SW 1271 (cell line): ENCODE measurements around the gene ANO7.
"Not testable (repeated sequence)": the region's sequence is repeated elsewhere in the genome, so short reads cannot be mapped to it uniquely, and the experiment has no call there.

Experiments
- DNase-seq, 2 experiments: peaks; one replicate each; lab custom pipeline; 2025; lab: John Stamatoyannopoulos, UW

The ANO7 gene

GRCh38 chr2:241190291-241190981, 2.0 kb downstream of the ANO7 start:
- no peak for DNase-seq

- no peak for DNase-seq
Observed at GRCh38 chr2:241191081-241191480, 2.6 kb downstream of the ANO7 start.

GRCh38 chr2:241193271-241193670, 4.8 kb downstream of the ANO7 start:
- no peak for DNase-seq

DNA sequence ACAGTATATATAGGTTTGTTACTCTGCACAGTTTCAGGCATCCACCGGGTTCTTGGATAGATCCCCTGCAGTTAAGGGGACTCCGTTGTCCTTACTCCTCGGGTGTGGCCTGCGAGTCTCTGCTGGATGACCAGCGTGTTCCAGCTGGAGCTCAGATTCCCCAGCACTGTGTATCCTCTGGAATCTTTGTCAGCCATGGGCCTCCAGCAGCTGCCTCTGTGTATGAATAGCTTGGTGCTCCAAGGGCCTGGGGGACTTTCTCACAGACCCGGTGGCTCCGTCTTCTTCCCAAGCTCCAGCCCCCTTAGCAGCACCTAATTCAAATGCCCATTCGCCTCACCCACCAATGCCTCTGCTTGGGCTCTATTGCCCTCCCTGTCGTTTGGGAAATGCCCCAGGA, 6.3 kb downstream of the ANO7 start:
- no peak for DNase-seq

DNA sequence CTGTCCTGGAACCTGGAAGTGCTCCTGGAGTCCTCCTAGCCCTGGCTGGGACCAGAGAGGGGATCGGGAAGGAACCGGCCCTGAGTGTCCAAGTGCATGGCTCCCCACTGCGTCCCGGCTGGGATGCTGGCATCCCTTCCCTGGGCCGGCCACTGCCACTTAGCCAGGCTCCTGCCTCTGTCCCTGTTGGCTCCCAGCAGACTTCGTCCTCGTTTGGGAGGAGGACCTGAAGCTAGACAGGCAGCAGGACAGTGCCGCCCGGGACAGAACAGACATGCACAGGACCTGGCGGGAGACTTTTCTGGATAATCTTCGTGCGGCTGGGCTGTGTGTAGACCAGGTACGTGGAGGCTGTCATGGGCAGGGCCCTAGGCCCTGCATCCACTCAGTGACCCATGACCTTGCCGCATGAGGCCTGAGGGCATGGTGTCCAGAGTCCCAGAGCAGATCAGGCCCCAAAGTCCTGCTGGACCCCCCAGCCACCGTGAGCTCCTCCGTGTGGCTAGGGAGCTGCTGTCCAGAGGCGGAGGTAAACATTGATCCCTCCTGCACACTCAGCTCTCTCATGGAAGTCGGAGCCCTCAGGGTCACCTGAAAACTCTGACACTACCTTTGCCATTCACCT, 7.1 kb downstream of the ANO7 start:
- no peak for DNase-seq

DNA sequence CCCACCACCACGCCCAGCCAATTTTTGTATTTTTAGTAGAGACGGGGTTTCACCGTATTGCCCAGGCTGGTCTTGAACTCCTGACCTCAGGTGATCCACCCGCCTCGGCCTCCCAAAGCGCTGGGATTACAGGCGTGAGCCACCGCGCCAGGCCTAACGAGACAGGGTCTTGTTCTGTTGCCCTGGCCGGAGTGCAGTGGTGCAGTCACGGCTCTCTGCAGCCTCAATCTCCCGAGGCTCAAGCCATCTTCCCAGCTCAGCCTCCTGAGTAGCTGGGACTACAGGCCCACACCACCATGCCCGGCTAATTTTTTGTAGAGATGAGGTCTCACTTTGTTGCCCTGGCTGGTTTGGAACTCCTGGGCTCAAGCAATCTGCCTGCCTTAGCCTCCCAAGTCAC, 8.8 kb downstream of the ANO7 start:
- not testable (repeated sequence) for DNase-seq

DNA sequence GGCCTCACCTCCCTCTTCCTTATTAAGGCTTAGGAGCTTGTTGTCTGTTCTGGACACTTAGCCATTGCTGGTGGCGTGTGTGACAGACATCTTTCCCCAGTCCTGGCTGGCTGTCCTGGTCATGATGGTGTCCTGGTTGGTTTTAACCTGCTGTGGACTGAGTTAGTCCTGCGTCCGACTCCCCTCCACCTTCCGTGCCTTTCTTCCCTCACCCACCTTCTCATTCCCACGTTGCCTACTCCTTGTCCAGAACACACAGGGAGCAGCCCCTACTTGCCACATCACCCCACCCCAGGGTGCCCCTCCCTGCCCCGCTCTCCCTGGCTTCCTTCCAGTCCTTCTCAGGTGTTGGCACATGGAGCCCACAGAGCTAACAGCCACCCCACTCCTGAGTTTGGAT, 9.5 kb downstream of the ANO7 start:
- no peak for DNase-seq

- DNase-seq = no peak
Observed at GRCh38 chr2:241198381-241199279, 10.2 kb downstream of the ANO7 start.

- no peak for DNase-seq
Observed at GRCh38 chr2:241199286-241199685, 10.8 kb downstream of the ANO7 start.

- no peak for DNase-seq
Observed at GRCh38 chr2:241199897-241200821, 11.7 kb downstream of the ANO7 start.

GRCh38 chr2:241200822-241201395, 12.4 kb downstream of the ANO7 start:
- no peak for DNase-seq

DNA sequence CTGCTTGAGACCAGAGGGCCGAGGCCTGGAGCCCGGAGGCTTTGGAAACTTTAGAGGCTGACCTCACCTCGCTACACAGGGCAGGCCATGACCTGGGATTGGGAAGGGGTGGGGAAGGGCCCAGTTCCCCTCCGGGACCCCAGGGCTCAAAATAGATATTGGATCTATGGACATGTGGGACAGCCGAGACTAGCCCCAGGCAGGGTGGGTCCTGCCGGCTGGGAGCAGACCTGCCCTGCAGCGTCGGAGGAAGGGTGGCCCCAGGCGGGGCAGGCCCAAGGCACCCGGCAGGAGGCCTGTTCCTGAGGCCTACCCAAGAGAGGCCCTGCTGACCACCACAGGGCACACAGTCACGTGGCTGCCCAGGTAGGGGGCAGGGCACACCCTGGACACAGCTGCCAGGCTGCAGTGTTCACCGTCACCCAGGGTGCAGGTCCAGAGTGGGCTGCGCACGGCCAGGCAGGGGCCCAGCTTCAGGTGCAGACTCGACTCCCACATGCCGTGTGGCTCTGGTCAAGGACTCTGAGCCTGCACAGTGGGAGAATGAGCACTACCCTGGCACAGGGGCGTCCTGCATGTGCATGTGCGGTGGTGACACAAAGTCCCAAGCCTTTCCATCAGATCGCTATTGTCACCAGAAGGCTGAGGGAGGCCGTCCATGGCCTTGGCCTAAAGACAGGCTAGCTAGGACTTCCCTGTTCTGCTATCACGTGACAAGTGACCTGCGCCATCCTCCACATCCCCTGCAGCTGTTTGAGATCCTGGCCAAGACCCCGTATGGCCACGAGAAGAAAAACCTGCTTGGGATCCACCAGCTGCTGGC, 13.2 kb downstream of the ANO7 start:
- no peak for DNase-seq

DNA sequence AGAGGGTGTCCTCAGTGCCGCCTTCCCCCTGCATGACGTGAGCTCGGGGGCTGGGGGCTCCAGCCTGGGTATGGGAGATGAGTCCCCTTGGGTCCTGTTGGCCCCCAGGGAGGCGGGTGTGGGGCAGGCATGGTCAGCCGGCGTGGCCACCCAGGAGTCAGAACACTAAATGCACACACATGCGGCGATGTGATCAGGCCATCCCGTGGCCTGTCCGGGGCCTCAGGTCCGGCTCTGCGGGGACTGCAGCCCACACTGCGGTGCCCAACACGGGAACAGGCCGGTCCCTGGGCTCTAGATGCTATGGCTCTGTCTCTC, 13.8 kb downstream of the ANO7 start:
- DNase-seq = no peak

GRCh38 chr2:241202681-241203080, 14.2 kb downstream of the ANO7 start:
- DNase-seq = no peak

- no peak for DNase-seq
Observed at GRCh38 chr2:241203218-241204009, 14.9 kb downstream of the ANO7 start.

- no peak for DNase-seq
Observed at GRCh38 chr2:241204010-241204384, 15.5 kb downstream of the ANO7 start.

GRCh38 chr2:241204490-241204889, 16.0 kb downstream of the ANO7 start:
- DNase-seq = no peak

DNA sequence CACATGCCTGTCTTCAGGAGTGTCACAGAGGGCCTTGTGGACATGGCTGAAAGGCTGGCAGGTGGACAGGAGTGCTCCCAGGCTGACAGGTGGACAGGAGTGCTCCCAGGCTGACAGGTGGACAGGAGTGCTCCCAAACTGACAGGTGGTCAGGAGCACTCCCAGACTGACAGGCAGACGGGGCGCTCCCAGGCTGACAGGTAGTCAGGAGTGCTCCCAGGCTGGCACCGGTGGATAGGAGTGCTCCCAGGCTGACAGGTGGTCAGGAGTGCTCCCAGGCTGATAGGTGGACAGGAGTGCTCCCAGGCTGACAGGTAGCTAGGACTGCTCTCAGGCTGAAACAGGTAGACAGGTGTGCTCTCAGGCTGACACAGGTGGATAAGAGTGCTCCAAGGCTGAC, 16.6 kb downstream of the ANO7 start:
- no peak for DNase-seq

DNA sequence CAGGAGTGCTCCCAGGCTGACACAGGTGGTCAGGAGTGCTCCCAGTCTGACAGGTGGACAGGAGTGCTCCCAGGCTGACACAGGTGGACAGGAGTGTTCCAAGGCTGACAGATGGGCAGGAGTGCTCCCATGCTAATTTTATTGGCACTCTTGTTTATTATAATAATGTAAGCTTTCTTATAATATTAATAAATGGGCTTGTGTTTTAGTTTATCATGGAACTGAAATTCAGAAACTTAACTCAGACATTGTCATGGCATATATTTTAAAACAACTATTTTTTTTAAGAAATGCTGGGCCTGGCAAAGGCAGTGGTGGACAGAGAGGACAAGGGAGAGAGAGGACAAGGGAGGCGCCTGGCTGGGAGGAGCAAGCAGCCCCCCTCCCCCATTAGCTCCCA, 18.7 kb downstream of the ANO7 start:
- no peak for DNase-seq

GRCh38 chr2:241207641-241208040, 19.2 kb downstream of the ANO7 start:
- no peak for DNase-seq
